Stimulated activated CD4-positive, alpha-beta T cell treated with anti-CD3 and anti-CD28 coated beads, TNF-alpha, amount 100 ng/mL, for 4 hours (primary cell): Measurements from ENCODE around the gene TMEM260.
"Not testable (repeated sequence)": the region's sequence is repeated elsewhere in the genome, so short reads cannot be mapped to it uniquely, and the experiment has no call there.

Source experiments
- DNase-seq, 3 experiments: peaks; one replicate each; pipeline ENCODE4 v3.0.0-alpha.2; 2020; ENCODE audit warnings: low read depth in 3 of 3

Gene TMEM260

GRCh38 chr14:56598519-56598918 is 18.9 kb downstream of the TMEM260 start:
- no peak for DNase-seq

GRCh38 chr14:56603648-56604047 is 24.1 kb downstream of the TMEM260 start:
- DNase-seq = no peak

- DNase-seq = no peak
These were observed 29.1 kb downstream of the TMEM260 start for GRCh38 chr14:56608689-56609088.

DNA sequence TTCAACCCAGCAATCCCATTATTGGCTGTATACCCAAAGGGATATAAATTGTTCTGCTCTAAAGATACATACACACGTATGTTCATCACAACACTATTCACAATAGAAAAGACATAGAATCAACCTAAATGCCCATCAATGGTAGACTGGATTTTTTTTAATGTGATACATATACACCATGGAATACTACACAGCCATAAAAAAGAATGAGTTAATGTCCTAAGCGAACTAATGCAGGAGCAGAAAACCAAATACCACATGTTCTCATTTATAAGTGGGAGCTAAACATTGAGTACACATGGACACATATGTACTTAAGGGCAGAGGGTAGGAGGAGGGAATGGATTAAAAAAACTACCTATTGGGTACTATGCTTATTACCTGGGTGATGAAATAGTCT is 32.1 kb downstream of the TMEM260 start:
- not testable (repeated sequence) for DNase-seq

GRCh38 chr14:56617084-56617483 is 37.5 kb downstream of the TMEM260 start:
- DNase-seq = no peak

DNA sequence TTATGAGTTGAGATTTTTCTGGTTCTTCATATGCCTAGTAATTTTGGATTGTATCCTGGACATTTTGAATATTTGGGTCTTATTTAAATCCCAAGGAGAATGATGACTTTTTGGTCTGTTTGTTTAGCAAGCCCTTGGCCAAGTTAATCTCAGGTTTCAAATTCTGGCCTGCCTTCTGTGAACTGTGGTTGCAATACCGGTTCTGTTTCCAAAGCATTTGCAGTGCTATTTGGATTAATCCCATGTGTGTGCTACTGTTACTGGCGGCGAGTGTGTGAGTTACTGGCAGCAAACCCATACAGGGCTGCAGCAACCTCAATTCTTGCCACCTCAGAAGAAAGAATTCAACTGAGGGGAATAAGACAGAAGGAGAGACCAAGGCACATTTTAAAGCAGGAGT is 51.1 kb downstream of the TMEM260 start:
- DNase-seq = no peak

DNA sequence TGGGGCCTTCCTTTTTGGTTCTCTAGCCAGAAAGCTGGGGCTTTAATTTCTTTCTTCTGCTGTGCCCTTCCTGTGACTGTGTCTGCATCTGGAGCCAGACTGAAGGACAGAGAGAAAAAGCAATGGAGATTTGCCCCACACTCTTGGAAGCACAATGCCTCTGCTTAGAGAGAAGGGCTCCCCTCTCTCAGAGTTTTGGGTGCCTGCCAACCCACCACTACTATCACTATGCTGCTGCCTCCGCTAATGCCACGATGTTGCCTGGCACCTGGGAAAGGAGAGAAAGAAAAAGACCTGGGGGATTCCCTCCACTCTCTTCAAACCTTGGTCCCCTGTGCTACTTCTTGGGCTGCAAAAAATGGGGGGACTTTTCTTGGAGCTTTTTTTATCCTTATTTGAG is 52.6 kb downstream of the TMEM260 start:
- no peak for DNase-seq

DNA sequence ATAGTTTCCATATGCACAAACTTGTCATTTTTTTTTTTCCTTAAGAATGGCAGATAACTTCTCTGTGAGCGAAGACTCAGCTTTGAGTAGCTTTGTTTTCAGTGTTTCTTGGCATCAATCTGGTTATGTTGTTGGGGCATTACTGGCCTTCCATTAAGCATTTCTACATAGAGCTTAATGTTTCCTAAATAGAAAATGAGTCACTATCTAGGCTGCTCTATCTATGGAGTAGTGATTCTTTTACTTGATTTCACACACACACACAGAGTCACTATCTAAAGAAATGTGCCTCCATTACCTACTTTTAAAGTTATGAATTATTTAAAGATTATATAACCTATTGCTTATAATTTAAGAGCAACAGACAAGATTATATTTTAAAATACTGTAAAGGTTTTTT is 53.9 kb downstream of the TMEM260 start:
- no peak for DNase-seq

- no peak for DNase-seq
These were observed 55.4 kb downstream of the TMEM260 start for GRCh38 chr14:56635041-56635440.

DNA sequence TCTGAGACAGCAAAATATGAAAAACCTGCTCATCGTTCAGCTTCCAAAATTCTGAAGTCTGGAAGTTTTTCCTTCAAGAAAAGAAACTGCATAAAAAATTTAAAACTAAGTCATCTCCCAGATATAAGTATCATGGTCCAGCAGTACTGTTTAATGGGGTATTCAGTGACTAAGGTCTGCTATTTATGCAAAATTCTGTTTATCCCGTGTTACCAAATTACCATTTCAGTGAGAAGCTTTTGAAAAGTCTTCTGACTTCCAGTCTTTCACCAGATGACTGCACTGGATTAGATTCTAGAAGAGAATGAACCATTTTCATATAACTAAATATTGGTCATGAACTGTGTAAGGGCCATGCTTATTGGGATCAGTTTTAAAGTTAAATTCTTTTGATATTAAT is 67.9 kb downstream of the TMEM260 start:
- DNase-seq = no peak

DNA sequence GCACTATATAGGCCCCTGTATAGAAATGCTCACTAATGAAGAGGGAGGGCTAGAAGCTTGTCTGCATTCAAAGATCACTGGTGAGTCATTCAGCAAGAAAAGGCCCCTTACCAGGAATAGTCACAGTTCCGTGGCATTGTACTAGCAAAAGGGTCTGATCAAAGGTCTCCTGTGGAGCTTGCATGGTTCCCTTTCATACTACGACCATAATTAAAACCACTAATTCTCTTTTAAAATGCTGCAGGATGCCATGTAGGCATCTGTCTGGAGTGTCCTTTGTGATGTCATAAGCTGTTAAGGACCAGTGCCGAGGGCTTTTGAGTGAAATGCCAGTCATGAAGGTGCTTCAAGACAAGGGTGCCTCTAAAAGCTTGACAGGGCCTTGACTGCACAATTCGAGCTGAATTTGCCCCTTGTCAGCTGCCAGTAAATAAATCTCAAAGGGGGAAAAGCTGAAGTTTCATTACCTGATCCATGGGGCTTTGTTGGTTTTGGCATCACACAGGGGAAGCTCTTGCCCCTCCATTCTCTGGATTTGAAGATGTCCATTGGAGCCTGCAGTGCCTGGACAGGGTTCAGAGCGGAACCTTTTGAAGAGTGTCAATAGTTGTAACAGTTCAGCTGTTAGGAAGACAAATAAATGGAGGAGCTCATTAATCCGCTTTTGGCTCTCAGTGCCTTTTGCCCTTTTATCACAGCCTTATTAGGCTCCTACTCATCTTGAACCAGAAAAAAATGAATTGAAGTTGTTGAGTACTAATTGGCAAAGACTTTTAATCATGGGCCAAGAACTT is 69.1 kb downstream of the TMEM260 start:
- DNase-seq = no peak

DNA sequence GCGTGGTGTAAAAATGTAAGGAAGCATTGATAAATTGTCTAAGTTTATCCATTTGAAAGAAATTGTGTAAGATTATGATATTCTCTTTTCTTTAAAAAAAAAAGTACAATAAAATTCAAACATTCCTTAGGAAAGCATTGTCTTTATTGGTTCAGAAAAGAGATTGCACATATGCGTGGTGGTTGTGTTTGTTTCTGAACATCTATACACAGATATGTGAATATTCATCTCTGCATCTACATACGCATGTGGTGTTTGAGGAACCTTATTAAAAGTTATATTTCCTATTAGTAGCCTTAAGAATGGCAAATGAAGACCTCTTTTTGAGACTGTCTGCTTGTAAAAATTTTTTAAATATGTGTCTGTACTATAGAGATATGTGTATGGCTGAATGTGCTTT is 69.8 kb downstream of the TMEM260 start:
- no peak for DNase-seq

DNA sequence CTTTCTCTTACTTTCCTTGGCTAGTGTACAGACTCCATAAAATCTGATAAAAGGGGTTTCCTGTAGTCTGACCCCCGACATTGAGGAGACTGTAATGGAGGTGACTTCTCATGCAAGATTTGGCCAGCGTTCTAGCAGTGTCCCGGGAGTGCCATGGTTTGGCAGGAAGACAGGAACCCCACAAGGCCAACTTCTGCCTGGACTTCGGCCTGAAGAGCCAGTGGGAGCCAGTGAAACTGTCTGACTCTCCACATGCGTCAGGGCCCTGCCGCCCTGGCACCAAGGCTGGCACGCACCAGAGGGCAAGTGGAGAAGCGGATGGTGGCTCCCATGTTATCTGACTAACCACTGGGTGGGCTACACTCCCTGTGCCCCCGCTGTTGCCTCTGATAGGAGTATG is 70.5 kb downstream of the TMEM260 start:
- DNase-seq = no peak

- DNase-seq = no peak
These were observed 71.4 kb downstream of the TMEM260 start for GRCh38 chr14:56650979-56651378.

- DNase-seq = no peak
These were observed 78.0 kb downstream of the TMEM260 start for GRCh38 chr14:56657604-56658003.

DNA sequence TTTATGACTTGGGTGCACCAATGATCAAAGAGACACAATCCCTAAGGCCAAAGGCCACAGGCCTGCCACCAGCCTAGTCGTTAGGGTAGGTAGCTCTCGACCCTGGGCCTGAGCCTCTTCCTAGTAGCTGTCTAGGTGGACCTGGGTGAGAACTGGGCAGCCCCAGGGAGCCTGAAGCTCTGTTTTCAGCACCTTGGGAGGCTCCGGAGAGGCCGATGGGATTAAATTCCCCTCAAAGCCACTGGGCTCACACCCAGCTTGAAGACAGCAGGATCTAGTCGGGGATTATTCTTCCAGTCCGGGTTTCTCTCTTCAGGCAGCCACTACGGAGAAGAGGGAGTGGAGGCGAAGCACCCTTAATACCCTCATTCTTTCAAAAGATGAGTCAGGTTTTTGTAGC is 79.8 kb downstream of the TMEM260 start:
- DNase-seq = no peak

GRCh38 chr14:56659964-56660551 is 80.5 kb downstream of the TMEM260 start:
- DNase-seq = no peak

DNA sequence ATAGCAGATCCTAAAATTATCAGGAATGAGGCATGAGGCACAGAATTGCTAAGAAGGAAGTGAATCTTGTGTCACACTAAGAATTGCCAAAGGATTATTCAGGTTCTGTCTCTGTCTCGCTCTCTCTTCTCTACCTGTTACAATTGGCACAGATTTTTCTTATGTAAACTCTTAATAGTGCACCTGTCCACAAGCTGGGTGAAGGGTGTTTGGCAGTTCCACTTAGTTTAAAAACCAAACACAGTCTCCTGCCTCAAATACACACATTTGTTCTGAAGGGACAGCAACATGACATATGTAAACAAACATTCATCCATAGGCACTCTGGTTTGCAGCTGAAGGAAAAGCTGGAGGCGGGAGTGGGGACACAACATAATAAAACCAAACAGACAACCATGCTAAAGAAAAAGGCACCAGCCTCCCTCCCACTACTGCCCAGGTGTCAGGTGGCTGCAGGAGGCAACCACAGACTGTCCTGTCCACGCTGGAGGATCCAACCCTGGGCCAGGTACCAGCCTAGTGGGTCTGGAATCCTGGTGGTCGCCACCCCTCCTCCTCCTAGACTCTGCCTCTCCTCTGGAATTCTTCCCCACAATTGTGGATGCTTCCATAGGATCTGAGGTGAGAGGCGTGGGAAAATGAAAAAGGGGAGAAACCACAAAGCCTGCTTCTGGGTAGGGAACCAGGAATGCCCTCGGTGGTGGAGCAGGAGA is 81.2 kb downstream of the TMEM260 start:
- DNase-seq = no peak

- DNase-seq = no peak
These were observed 81.9 kb downstream of the TMEM260 start for GRCh38 chr14:56661478-56661877.

DNA sequence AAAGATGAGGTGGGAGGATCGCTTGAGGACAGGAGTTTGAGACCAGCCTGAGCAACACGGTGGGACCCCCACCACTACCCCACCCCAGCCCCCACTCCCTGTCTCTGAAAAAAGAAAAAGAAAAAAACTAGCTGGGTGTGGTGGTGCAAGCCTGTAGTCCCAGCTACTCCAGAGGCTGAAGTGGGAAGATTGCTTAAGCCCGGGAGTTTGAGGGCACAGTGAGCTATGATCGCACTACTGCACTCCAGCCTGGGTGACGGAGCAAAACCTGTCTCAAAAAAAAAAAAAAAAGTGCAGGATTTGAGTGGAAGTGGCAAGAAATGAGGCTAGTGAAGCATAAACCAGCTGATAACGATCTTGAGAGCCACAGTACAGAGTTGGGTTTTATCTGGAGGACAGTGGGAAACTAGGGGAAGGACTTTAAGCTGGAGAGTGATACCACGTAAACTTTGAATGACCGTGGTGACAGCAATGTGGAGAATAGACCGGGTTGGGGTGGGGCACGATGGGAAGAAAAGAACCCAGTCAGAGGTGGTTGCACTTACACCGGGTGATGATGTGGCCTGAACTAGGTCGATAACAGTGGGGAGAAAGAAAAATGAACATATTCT is 85.3 kb downstream of the TMEM260 start:
- no peak for DNase-seq

DNA sequence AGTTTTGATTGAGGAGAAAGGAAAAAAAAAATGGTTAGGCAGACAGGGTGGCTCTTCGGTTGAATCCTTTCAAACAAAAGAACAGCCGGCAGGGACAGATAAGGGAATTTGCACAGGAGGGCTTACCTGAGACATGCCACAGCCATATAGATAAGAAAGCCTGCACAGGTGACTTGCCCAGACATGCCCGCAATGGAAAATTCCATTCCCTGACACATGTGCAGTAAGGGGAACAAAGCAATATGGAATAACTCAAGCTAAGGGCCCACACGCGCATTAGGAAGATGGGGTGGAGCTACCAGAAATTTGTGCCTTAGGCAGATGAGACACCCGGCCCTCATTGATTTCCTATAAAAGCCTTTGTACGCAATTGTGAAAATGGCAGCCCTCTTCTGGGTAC is 86.7 kb downstream of the TMEM260 start:
- no peak for DNase-seq

DNA sequence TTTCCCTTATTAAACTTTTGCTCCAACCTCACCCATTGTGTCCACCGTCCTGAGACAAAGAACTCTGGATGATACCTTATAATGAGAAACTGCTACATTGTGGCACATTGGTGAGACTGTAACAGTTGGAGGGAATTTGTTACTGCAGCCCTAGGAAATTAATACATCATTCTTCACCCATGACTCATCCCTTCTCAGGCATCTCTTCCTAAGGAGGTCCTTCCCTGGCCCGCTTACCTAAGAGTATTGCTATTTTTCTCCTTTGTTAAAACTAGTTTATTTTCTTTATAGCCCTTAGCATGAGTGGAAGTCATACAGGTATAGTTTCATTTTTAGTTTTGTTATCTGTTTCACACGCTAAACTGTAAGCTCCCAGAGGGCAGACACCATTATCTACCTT is 87.1 kb downstream of the TMEM260 start:
- no peak for DNase-seq

DNA sequence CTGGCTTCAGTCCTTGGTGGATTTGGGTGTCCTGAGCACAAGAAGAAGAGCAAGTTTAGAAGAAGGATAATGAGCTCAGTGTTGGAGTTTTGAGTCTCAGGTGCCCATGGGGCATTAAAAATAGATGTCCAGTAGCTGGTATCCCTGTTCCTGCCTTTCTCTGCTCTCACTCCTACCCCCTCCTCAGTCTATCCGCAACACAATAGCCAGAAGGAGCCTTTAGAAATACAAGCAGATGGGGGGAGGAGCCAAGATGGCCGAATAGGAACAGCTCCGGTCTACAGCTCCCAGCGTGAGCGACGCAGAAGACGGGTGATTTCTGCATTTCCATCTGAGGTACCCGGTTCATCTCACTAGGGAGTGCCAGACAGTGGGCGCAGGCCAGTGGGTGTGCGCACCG is 87.7 kb downstream of the TMEM260 start:
- DNase-seq = not testable (repeated sequence)
